PC-9 (cell line): ENCODE measurements around the gene CDK11B. TPM values are rescaled to one million over a fixed set of nuclear protein-coding genes. Genes with fewer than 3 reads are reported as not detected.

Experiments
- BruUV-seq: library from RNA; stranded (reverse); fragments of 400-500 nt; replicated peaks from 2 replicates; lab custom pipeline; 2021; lab: Mats Ljungman, UMichigan
- CTCF ChIA-PET: fragments of 300-600 bp; sonication (Branson Sonifier 250); formaldehyde crosslinking; loops from one replicate; lab custom pipeline; 2022; ENCODE audit warnings: antibody characterized with exemption; lab: Charles Lee
- POLR2A ChIA-PET: fragments of 300-600 bp; sonication (Branson Sonifier 250); formaldehyde crosslinking; loops from one replicate; lab custom pipeline; 2022; ENCODE audit warnings: antibody characterized with exemption; ENCODE audit not compliant: unreplicated experiment; lab: Charles Lee
- DNase-seq, 2 experiments: peaks; one replicate each; pipeline versions ENCODE4 v3.0.0 to v3.0.0-alpha.2; 2015 to 2022; ENCODE audit warnings: mixed read lengths in 1 of 2
- H2AFZ ChIP-seq: fragments of 200-600 bp; sonication (generic); 2 replicates; pipeline ENCODE4 v1.8.1; 2017; ENCODE audit warnings: antibody characterized with exemption
- H3F3A ChIP-seq: fragments of 200-600 bp; sonication (generic); 2 replicates; pipeline ENCODE4 v1.8.1; 2017; ENCODE audit warnings: antibody characterized with exemption, mild to moderate bottlenecking, low read depth; ENCODE audit not compliant: insufficient read depth
- H3K27ac ChIP-seq: fragments of 200-600 bp; sonication (generic); 2 replicates; pipeline ENCODE4 v1.6.1; 2016; ENCODE audit warnings: mixed run types
- H3K27me3 ChIP-seq: fragments of 200-600 bp; sonication (generic); 2 replicates; pipeline ENCODE4 v1.6.1; 2016; ENCODE audit warnings: low read depth, mixed run types; ENCODE audit not compliant: insufficient read depth
- H3K36me3 ChIP-seq: fragments of 200-600 bp; sonication (generic); 2 replicates; pipeline ENCODE4 v1.6.1; 2016; ENCODE audit warnings: low read depth, mixed run types
- H3K4me1 ChIP-seq: fragments of 200-600 bp; sonication (generic); replicated peaks from 2 replicates; pipeline ENCODE4 v1.6.1; 2016; ENCODE audit warnings: mixed run types; ENCODE audit not compliant: insufficient read depth
- H3K4me2 ChIP-seq: fragments of 200-600 bp; sonication (generic); 2 replicates; pipeline ENCODE4 v1.6.1; 2017; ENCODE audit warnings: mixed run types
- H3K4me3 ChIP-seq: fragments of 200-600 bp; sonication (generic); 2 replicates; pipeline ENCODE4 v1.6.1; 2016; ENCODE audit warnings: mixed run types
- H3K79me2 ChIP-seq: fragments of 200-600 bp; sonication (generic); 2 replicates; pipeline ENCODE4 v1.6.1; 2017; ENCODE audit warnings: low read depth, mixed run types
- H3K9me2 ChIP-seq: fragments of 200-600 bp; sonication (generic); 2 replicates; pipeline ENCODE4 v1.8.1; 2017; ENCODE audit warnings: mild to moderate bottlenecking; ENCODE audit not compliant: insufficient read depth
- H3K9me3 ChIP-seq: fragments of 200-600 bp; sonication (generic); 2 replicates; pipeline ENCODE4 v1.8.1; 2016; ENCODE audit warnings: low read depth; ENCODE audit not compliant: insufficient read depth
- H4K20me1 ChIP-seq: fragments of 200-600 bp; sonication (generic); 2 replicates; pipeline ENCODE4 v1.8.1; 2017; ENCODE audit not compliant: insufficient read depth
- EZH2 ChIP-seq: fragments of 200-600 bp; sonication (generic); IDR thresholded peaks from 2 replicates; pipeline ENCODE4 v1.8.0; 2017; ENCODE audit warnings: antibody characterized with exemption, low read depth
- intact Hi-C: fragments of 100-400 bp; cut with micrococcal nuclease; formaldehyde crosslinking; loops from one replicate; pipeline ENCODE4 v1.10.0; 2022; ENCODE audit not compliant: unreplicated experiment
- total RNA-seq: library from RNA; stranded (reverse); gene quantifications from 2 replicates; pipeline ENCODE4 v1.2.3, GENCODE V29; 2021
- TF ChIP-seq, protein P1 (sequence below): fragments of 200-600 bp; sonication (generic); conservative IDR thresholded peaks from 2 replicates; pipeline ENCODE4 v1.6.1; 2017; ENCODE audit warnings: mixed run types, antibody characterized with exemption, mild to moderate bottlenecking, moderate library complexity

CDK11B gene
- total RNA-seq, 1 experiment from 2014 or later: 21.2 TPM

DNA sequence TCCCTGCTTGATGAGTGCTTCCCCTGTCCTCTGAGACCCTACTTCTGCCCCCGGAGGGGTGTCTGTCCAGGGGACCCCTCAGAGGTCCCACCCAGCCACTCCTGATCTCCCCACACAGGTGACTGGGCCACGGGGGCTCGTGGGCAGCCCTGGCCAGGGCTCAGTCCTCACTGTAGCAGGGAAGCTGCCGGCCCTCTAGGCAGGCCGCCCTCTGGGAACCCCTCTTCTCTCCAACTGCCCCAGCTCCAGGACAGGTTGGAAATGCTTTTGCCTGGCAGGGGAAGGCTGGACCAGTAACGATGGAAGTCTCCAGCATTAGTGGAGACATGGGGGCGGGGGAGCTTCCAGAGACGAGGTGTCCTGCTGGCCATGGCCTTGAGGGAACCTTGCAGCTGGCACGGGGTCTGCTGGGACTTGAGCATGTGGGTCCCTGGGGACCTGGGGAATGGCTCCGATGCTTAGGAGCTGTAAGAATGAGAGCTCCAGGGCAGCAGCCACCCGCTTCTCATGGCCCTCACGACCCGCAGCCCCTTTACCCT is 55.8 kb downstream of the CDK11B start:
- H3K4me1 ChIP-seq: no peaks in the 10 kb centered on the region
- no peaks in the 10 kb centered on the region for H3K9me3 ChIP-seq
- DNase-seq: no peak
- intact Hi-C loops: no loop called here
- H4K20me1 ChIP-seq: no peaks in the 10 kb centered on the region
- no TSS peak for BruUV-seq
- H3K79me2 ChIP-seq: no peaks in the 10 kb centered on the region
- no peak overlapping the region for H3K4me2 ChIP-seq
- TF ChIP-seq, protein P1, sequence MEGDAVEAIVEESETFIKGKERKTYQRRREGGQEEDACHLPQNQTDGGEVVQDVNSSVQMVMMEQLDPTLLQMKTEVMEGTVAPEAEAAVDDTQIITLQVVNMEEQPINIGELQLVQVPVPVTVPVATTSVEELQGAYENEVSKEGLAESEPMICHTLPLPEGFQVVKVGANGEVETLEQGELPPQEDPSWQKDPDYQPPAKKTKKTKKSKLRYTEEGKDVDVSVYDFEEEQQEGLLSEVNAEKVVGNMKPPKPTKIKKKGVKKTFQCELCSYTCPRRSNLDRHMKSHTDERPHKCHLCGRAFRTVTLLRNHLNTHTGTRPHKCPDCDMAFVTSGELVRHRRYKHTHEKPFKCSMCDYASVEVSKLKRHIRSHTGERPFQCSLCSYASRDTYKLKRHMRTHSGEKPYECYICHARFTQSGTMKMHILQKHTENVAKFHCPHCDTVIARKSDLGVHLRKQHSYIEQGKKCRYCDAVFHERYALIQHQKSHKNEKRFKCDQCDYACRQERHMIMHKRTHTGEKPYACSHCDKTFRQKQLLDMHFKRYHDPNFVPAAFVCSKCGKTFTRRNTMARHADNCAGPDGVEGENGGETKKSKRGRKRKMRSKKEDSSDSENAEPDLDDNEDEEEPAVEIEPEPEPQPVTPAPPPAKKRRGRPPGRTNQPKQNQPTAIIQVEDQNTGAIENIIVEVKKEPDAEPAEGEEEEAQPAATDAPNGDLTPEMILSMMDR: no peak
- TF ChIP-seq EZH2: no peak
- no peak overlapping the region for H3K27ac ChIP-seq
- POLR2A ChIA-PET: no interaction called here
- H3K4me3 ChIP-seq: no peak overlapping the region
- H3K27me3 ChIP-seq: no peaks in the 10 kb centered on the region; the same call in 1 of the 2 replicates
- peaks cover 16% of the 10 kb centered on the region; the same call in 1 of the 2 replicates for H3F3A ChIP-seq
- CTCF ChIA-PET: no interaction called here
- no peak overlapping the region for H2AFZ ChIP-seq
- no peaks in the 10 kb centered on the region for H3K36me3 ChIP-seq
- H3K9me2 ChIP-seq: no peaks in the 10 kb centered on the region

DNA sequence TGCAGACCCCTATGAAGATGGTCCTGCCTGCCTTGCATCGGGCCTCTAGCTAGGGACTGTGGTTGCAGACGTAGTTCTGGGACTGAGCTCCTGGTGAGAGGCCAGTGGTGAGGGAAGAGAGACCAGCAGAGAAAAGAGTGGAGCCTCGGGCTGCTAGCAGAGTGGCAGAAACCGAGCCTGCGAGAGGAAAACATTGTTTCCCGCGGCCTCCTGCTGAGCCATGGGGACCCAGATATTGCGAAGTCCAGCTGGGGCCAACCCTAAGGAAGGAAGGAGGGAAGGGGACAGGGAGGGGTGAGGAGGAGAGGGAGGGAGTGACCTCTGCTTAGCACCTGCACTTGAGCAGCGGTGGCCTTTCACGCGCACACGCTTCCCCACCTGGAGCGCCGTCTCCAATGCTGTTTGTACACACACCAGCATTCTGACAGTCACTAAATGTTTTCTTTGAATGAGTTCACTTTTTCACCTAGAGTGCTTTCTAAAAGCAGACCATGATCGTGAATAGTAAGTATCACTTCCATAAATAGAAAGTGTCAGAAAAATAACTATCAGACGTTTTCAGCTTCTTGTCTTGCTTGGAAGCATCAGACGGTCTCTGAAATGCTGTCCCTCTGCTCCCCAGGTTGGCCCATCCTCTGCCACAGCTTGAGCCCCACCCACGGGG is 56.4 kb downstream of the CDK11B start:
- H3K4me3 ChIP-seq: no peak overlapping the region
- no peaks in the 10 kb centered on the region for H3K9me3 ChIP-seq
- no peaks in the 10 kb centered on the region for H3K36me3 ChIP-seq
- ChIA-PET CTCF (no interaction called here), POLR2A (no interaction called here)
- no peak overlapping the region for H2AFZ ChIP-seq
- TF ChIP-seq, protein P1: no peak
- no peak for TF ChIP-seq EZH2
- no peaks in the 10 kb centered on the region for H4K20me1 ChIP-seq
- intact Hi-C loops: no loop called here
- no peaks in the 10 kb centered on the region for H3K9me2 ChIP-seq
- BruUV-seq: no TSS peak
- no peaks in the 10 kb centered on the region for H3K4me1 ChIP-seq
- H3F3A ChIP-seq: peaks cover 16% of the 10 kb centered on the region; the same call in 1 of the 2 replicates
- DNase-seq: no peak
- no peak overlapping the region for H3K27ac ChIP-seq
- no peak overlapping the region for H3K4me2 ChIP-seq
- no peaks in the 10 kb centered on the region; the same call in 1 of the 2 replicates for H3K27me3 ChIP-seq
- no peaks in the 10 kb centered on the region for H3K79me2 ChIP-seq

DNA sequence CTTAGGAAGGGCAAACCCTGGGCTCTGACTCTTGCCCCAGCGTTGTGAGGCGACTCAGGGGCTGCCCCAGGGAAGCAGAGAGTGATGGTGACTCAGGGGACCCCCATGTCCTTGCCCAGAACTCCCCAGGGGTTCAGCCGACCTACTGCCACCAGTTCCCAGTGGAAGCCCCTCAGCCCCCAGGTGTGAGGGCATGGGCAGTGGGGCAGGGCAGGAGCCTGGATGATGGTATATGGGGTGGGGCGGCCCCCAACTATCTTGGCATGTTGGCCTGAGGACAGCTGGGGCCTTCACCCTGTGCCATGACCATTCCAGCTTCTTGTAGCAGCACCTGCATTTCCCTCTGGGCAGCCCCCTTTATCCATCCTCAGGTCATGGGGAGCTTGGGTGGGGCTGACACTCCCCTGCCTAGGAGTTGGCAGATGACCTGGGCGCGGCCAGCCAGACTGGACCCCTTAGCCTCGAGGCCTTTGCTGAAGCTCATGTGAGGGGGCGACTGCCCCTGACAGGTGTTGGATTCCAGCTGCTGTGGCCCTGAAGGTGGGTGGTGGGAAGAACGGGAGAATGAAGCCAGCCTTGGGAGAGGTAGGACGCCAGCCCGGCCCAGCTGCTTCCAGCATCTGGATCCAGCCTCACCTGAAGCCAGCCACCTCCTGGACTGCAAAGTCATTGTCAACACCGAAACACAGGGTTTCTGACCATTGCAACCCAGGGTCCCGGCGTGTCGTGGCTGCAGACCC is 57.1 kb downstream of the CDK11B start:
- Histone ChIP-seq H3K4me3 (no peak overlapping the region), H4K20me1 (no peaks in the 10 kb centered on the region), H3K9me2 (no peaks in the 10 kb centered on the region), H3K9me3 (no peaks in the 10 kb centered on the region), H3K4me1 (no peaks in the 10 kb centered on the region), H3K79me2 (no peaks in the 10 kb centered on the region), H3K27me3 (peaks cover 3% of the 10 kb centered on the region; the same call in 1 of the 2 replicates), H3F3A (peaks cover 16% of the 10 kb centered on the region; the same call in 1 of the 2 replicates), H3K27ac (no peak overlapping the region), H2AFZ (no peak overlapping the region), H3K36me3 (no peaks in the 10 kb centered on the region), H3K4me2 (no peak overlapping the region)
- CTCF ChIA-PET: no interaction called here
- POLR2A ChIA-PET: no interaction called here
- no TSS peak for BruUV-seq
- TF ChIP-seq, protein P1: no peak
- TF ChIP-seq EZH2: no peak
- DNase-seq: no peak
- intact Hi-C loops: no loop called here
